Measurements from ENCODE around the gene ZNF775.

ZNF775 gene

GRCh38 chr7:150404172-150404804 lies 25.2 kb downstream of the ZNF775 start:
- Histone ChIP-seq H3K4me1 (peaks cover 65% of the 10 kb centered on the region), H4K20me1 (peaks cover 2% of the 10 kb centered on the region; the same call in 1 of the 2 replicates), H3K36me3 (peaks cover 10% of the 10 kb centered on the region; the same call in 1 of the 2 replicates), H3K4me2 (peak overlapping the region; percentile 87), H3K9ac (peak overlapping the region; percentile 97), H3K27me3 (no peaks in the 10 kb centered on the region), H3K27ac (peak overlapping the region; percentile 99), H3K9me3 (no peaks in the 10 kb centered on the region), H3K4me3 (peak overlapping the region; percentile 78)
- TF ChIP-seq Cebpa-rat (IDR thresholded peaks at IDR 0.05), result no peak

- Histone ChIP-seq H3K9ac (peak overlapping the region; percentile 97), H3K36me3 (peaks cover 8% of the 10 kb centered on the region), H4K20me1 (peaks cover 9% of the 10 kb centered on the region; the same call in 1 of the 2 replicates), H3K27me3 (no peaks in the 10 kb centered on the region), H3K4me3 (peak overlapping the region; percentile 78), H3K9me3 (no peaks in the 10 kb centered on the region), H3K27ac (peak overlapping the region; percentile 99), H3K4me2 (peak overlapping the region; percentile 87), H3K4me1 (peaks cover 72% of the 10 kb centered on the region)
- no peak for TF ChIP-seq Cebpa-rat (IDR thresholded peaks at IDR 0.05)
These were observed 25.9 kb downstream of the ZNF775 start for GRCh38 chr7:150404805-150405583.

GRCh38 chr7:150405584-150406311 lies 26.6 kb downstream of the ZNF775 start:
- Histone ChIP-seq H3K9ac (peak overlapping the region; percentile 97), H4K20me1 (peaks cover 16% of the 10 kb centered on the region; the same call in 1 of the 2 replicates), H3K27me3 (no peaks in the 10 kb centered on the region), H3K36me3 (peaks cover 13% of the 10 kb centered on the region), H3K9me3 (no peaks in the 10 kb centered on the region), H3K4me1 (peaks cover 80% of the 10 kb centered on the region), H3K4me2 (peak overlapping the region; percentile 87), H3K27ac (peak overlapping the region; percentile 99), H3K4me3 (peak overlapping the region; percentile 78)
- TF ChIP-seq Cebpa-rat (IDR thresholded peaks at IDR 0.05), result no peak

DNA sequence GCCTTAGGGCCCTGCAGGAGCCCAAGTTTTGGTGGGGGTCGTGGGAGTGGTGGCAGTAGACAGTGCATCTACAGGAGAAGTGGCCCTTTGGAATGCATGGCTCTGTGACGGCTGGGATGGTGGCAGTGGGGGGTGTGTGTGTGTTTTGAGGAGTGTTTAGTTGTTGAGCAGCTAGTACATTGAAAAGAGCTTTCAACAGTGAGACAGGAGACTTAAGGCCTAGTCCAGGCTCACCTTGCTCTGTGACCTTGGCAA lies 27.1 kb downstream of the ZNF775 start:
- TF ChIP-seq Cebpa-rat (IDR thresholded peaks at IDR 0.05), result no peak
- Histone ChIP-seq H3K36me3 (peaks cover 18% of the 10 kb centered on the region), H3K4me3 (peak overlapping the region; percentile 78), H3K27me3 (no peaks in the 10 kb centered on the region), H4K20me1 (peaks cover 21% of the 10 kb centered on the region; the same call in 1 of the 2 replicates), H3K4me2 (peak overlapping the region; percentile 87), H3K9me3 (no peaks in the 10 kb centered on the region), H3K4me1 (peaks cover 80% of the 10 kb centered on the region), H3K9ac (peak overlapping the region; percentile 97), H3K27ac (peak overlapping the region; percentile 99)

DNA sequence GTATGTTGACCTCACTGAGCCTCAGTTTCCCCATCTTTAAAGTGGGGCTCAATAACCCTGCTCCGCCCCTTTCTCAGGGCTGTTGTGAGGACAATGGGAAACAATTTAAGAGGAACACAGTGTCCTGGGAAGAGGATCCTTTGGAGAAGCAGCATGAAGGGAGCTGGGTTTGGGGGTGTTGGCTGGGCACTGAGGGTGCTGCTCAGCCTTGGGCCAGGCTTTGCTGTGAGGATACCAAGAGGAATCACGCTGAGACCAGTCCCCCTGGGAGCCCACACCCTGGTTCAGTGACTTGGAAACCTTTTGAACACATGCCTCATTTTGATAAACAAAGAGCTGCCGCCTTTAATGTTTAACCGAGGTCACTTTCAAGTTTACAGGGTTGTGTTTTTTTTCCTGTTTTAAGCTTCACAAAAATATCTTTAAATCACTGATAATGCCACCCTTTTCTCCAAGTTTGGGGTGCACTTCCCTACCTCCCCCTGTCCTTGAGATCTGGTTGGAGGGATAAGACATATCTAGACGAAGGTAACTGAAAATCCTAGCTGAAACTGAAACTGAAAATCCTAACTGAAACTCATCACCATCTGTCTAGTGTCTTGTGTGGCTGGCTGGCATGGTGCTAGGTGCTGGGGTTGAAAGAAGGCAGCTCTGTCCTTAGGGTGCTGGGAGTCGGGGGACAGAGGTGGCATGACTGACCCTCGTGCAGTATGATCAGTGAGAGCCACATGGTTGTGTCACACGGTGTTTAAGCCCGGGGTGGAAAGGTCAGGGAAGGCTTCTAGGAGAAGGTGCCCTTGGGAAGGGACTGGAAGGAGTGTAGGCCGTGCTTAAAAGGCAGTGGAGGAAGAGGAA lies 27.7 kb downstream of the ZNF775 start:
- Histone ChIP-seq H3K4me3 (peak overlapping the region; percentile 78), H3K9me3 (no peaks in the 10 kb centered on the region), H3K4me2 (peak overlapping the region; percentile 87), H3K27ac (peak overlapping the region; percentile 99), H4K20me1 (peaks cover 27% of the 10 kb centered on the region; the same call in 1 of the 2 replicates), H3K36me3 (peaks cover 24% of the 10 kb centered on the region), H3K27me3 (no peaks in the 10 kb centered on the region), H3K4me1 (peaks cover 80% of the 10 kb centered on the region), H3K9ac (peak overlapping the region; percentile 97)
- no peak for TF ChIP-seq Cebpa-rat (IDR thresholded peaks at IDR 0.05)

DNA sequence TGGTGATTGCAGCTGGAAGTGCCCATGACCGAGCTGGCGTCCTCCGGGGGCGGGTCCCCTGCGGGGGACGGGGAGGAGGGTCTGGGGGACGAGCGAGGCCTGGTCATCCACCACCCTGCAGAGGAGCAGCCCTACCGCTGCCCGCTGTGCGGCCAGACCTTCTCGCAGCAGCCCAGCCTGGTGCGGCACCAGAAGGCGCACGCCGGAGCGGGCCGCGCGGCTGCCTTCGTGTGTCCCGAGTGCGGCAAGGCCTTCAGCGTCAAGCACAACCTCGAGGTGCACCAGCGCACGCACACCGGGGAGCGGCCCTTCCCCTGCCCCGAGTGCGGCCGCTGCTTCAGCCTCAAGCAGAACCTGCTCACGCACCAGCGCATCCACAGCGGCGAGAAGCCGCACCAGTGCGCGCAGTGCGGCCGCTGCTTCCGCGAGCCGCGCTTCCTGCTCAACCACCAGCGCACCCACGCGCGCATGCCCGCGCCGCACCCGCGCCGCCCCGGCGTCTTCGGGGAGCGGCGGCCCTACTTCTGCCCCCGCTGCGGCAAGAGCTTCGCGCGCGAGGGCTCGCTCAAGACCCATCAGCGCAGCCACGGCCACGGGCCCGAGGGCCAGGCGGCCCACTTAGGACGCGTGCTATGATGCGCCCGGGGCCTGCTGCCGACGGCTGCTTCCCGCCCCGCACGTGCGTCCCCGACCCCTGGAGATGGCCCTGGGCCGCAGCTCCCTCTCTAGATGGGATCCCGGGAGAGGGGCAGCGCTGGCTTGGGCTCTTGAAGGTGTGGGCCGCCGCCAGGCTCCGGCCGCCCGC lies 28.7 kb downstream of the ZNF775 start:
- Histone ChIP-seq H3K4me3 (peak overlapping the region; percentile 78), H3K27me3 (no peaks in the 10 kb centered on the region), H3K36me3 (peaks cover 34% of the 10 kb centered on the region), H3K9ac (peak overlapping the region; percentile 97), H3K4me1 (peaks cover 86% of the 10 kb centered on the region), H3K27ac (peak overlapping the region; percentile 99), H3K4me2 (peak overlapping the region; percentile 87), H3K9me3 (no peaks in the 10 kb centered on the region), H4K20me1 (peaks cover 32% of the 10 kb centered on the region; the same call in 1 of the 2 replicates)
- TF ChIP-seq Cebpa-rat (IDR thresholded peaks at IDR 0.05), result no peak

- H3K27ac ChIP-seq, result peak overlapping the region; percentile 99
- peaks cover 80% of the 10 kb centered on the region for H3K4me1 ChIP-seq
These were observed 29.5 kb downstream of the ZNF775 start for GRCh38 chr7:150408393-150409299.

More at GRCh38 chr7:150408393-150409299, 29.5 kb downstream of the ZNF775 start:
- no peak for TF ChIP-seq Cebpa-rat (IDR thresholded peaks at IDR 0.05)
- Histone ChIP-seq H3K9me3 (no peaks in the 10 kb centered on the region), H3K27me3 (no peaks in the 10 kb centered on the region), H4K20me1 (peaks cover 32% of the 10 kb centered on the region; the same call in 1 of the 2 replicates), H3K4me2 (peak overlapping the region; percentile 87), H3K36me3 (peaks cover 36% of the 10 kb centered on the region), H3K4me3 (peak overlapping the region; percentile 78), H3K9ac (peak overlapping the region; percentile 97)
